Loucy (cell line): ENCODE data around the gene ZWINT.

Experiments
- H2AFZ ChIP-seq: fragments of 200-600 bp; sonication (generic); 2 replicates; pipeline ENCODE4 v1.6.0; 2016; ENCODE audit warnings: antibody characterized with exemption, mild to moderate bottlenecking, low read length, moderate library complexity
- H3F3A ChIP-seq: fragments of 200-600 bp; 2 replicates; pipeline ENCODE4 v1.6.0; 2016; ENCODE audit warnings: antibody characterized with exemption, low read depth, mild to moderate bottlenecking
- H3K27me3 ChIP-seq: fragments of 200-600 bp; sonication (generic); 2 replicates; pipeline ENCODE4 v1.6.1; 2014; ENCODE audit warnings: low read length, mild to moderate bottlenecking; ENCODE audit not compliant: insufficient read depth, poor library complexity, severe bottlenecking
- H3K36me3 ChIP-seq: fragments of 200-600 bp; sonication (generic); 2 replicates; pipeline ENCODE4 v1.6.1; 2016; ENCODE audit warnings: low read length; ENCODE audit not compliant: insufficient read depth
- H3K4me1 ChIP-seq: fragments of 200-600 bp; sonication (generic); 2 replicates; pipeline ENCODE4 v1.5.1; 2014; ENCODE audit warnings: low read length, mild to moderate bottlenecking; ENCODE audit not compliant: insufficient read depth, poor library complexity, severe bottlenecking
- H3K4me2 ChIP-seq: fragments of 200-600 bp; sonication (generic); 2 replicates; pipeline ENCODE4 v1.6.0; 2014; ENCODE audit warnings: antibody characterized with exemption, low read length, low read depth, mild to moderate bottlenecking; ENCODE audit not compliant: poor library complexity, severe bottlenecking
- H3K4me3 ChIP-seq: fragments of 200-600 bp; sonication (generic); 2 replicates; pipeline ENCODE4 v1.5.1; 2014; ENCODE audit warnings: low read length, mild to moderate bottlenecking, mixed read lengths; ENCODE audit not compliant: poor library complexity, severe bottlenecking
- H3K79me2 ChIP-seq: fragments of 200-600 bp; sonication (generic); 2 replicates; pipeline ENCODE4 v1.6.1; 2014; ENCODE audit warnings: low read length; ENCODE audit not compliant: insufficient read depth
- H3K9ac ChIP-seq: fragments of 200-600 bp; sonication (generic); 2 replicates; pipeline ENCODE4 v1.6.0; 2014; ENCODE audit warnings: mild to moderate bottlenecking, low read depth, low read length, moderate library complexity; ENCODE audit not compliant: poor library complexity, severe bottlenecking
- H3K9me2 ChIP-seq: fragments of 200-600 bp; sonication (generic); replicated peaks from 2 replicates; pipeline ENCODE4 v1.6.1; 2016; ENCODE audit warnings: low read depth, low read length, mixed read lengths
- H3K9me3 ChIP-seq: fragments of 200-600 bp; sonication (generic); 2 replicates; pipeline ENCODE4 v1.6.1; 2014; ENCODE audit warnings: mild to moderate bottlenecking, antibody characterized with exemption, low read length, low read depth; ENCODE audit not compliant: insufficient read depth
- H4K20me1 ChIP-seq: fragments of 200-600 bp; sonication (generic); 2 replicates; pipeline ENCODE4 v1.6.0; 2014; ENCODE audit warnings: antibody characterized with exemption, low read length, mild to moderate bottlenecking; ENCODE audit not compliant: insufficient read depth, poor library complexity, severe bottlenecking
- EZH2phosphoT487 ChIP-seq: fragments of 200-600 bp; IDR thresholded peaks from 2 replicates; pipeline ENCODE4 v1.6.1; 2018; ENCODE audit warnings: antibody characterized with exemption, mild to moderate bottlenecking, moderate library complexity, borderline replicate concordance
- TF ChIP-seq, protein P1 (sequence below): fragments of 200-600 bp; sonication (generic); conservative IDR thresholded peaks from 2 replicates; pipeline ENCODE4 v1.5.1; 2014; ENCODE audit warnings: mild to moderate bottlenecking, antibody characterized with exemption, low read length

Gene ZWINT

DNA sequence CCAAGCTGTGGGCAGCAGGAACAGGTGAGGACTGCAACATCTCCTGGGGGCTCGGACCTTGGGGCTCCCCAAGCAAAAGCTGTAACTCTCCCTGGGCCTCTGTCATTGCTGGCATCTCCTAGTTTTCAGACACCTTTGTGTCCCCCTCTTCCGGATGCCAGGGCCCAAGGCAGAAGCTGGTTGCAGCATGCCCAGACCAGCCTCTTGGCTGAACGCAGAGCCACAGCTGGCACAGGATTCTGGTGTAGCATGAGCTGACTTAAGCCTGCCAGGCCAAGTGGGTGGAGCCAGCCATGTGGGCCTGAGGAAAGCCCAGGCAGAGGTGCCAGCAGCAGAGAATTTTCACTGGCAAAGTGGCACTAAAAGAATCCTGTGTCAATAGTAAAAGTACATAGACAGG is 43.5 kb downstream of the ZWINT start:
- Histone ChIP-seq H2AFZ (no peak overlapping the region), H3K9ac (no peak overlapping the region), H4K20me1 (no peaks in the 10 kb centered on the region), H3K9me3 (no peaks in the 10 kb centered on the region), H3K4me2 (no peak overlapping the region), H3K27me3 (no peaks in the 10 kb centered on the region), H3K79me2 (no peaks in the 10 kb centered on the region), H3K9me2 (no peaks in the 10 kb centered on the region), H3K36me3 (no peaks in the 10 kb centered on the region), H3K4me3 (no peak overlapping the region), H3K4me1 (no peaks in the 10 kb centered on the region), H3F3A (no peaks in the 10 kb centered on the region)
- TF ChIP-seq, protein P1, sequence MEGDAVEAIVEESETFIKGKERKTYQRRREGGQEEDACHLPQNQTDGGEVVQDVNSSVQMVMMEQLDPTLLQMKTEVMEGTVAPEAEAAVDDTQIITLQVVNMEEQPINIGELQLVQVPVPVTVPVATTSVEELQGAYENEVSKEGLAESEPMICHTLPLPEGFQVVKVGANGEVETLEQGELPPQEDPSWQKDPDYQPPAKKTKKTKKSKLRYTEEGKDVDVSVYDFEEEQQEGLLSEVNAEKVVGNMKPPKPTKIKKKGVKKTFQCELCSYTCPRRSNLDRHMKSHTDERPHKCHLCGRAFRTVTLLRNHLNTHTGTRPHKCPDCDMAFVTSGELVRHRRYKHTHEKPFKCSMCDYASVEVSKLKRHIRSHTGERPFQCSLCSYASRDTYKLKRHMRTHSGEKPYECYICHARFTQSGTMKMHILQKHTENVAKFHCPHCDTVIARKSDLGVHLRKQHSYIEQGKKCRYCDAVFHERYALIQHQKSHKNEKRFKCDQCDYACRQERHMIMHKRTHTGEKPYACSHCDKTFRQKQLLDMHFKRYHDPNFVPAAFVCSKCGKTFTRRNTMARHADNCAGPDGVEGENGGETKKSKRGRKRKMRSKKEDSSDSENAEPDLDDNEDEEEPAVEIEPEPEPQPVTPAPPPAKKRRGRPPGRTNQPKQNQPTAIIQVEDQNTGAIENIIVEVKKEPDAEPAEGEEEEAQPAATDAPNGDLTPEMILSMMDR, result no peak
- TF ChIP-seq EZH2phosphoT487, result no peak

GRCh38 chr10:56316603-56317002 is 44.5 kb downstream of the ZWINT start:
- no peak for TF ChIP-seq EZH2phosphoT487
- TF ChIP-seq, protein P1, result no peak
- Histone ChIP-seq H3K79me2 (no peaks in the 10 kb centered on the region), H3K36me3 (no peaks in the 10 kb centered on the region), H3K9ac (no peak overlapping the region), H4K20me1 (no peaks in the 10 kb centered on the region), H3K9me2 (no peaks in the 10 kb centered on the region), H3K9me3 (no peaks in the 10 kb centered on the region), H3K4me2 (no peak overlapping the region), H3F3A (no peaks in the 10 kb centered on the region), H3K4me3 (no peak overlapping the region), H2AFZ (no peak overlapping the region), H3K4me1 (no peaks in the 10 kb centered on the region), H3K27me3 (no peaks in the 10 kb centered on the region)
